ENCODE data around the gene NEO1.

DNA sequence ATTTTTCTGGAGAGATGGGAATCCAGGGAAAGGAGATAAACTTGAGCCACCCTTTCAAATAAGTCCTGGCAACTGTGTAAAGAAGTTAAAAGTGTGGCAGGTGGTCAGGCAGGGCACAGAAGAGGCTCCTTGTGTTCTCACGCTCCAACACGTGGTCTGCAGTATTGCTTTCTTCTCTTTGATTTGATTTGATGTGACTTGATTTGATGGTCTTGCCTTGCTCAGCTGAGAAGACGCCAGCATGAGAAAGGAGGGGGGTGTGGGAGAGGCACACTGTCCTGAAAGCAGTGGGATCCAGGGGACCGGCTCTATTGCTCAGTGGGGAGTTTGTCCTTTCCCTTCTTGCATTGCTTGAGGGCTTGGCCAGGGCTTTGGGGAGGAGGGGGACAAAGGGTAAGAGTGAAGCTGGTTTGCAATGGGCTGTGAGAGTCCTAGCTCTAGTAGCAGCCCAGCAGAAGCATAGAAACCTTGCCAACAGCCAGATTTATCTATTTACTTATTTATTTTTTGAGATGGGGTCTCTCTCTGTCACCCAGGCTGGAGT, 25.7 kb upstream of the NEO1 start:
- TF ChIP-seq TAF1 (IDR thresholded peaks at IDR 0.05; ENCODE audit: borderline replicate concordance, low read depth, low read length) (no peak), POLR2A (IDR thresholded peaks at IDR 0.05; ENCODE audit: low read depth, low read length) (no peak), POLR2AphosphoS5 (IDR thresholded peaks at IDR 0.05; ENCODE audit: low read depth, low read length) (no peak)

Measured in GM12892 (cell line).